ENCODE data around the gene FLACC1. TPM values are rescaled to one million over a fixed set of nuclear protein-coding genes. Genes with fewer than 3 reads are reported as not detected.

Gene FLACC1
- total RNA-seq, 1 donor from 2014 or later = 0.69 TPM

DNA sequence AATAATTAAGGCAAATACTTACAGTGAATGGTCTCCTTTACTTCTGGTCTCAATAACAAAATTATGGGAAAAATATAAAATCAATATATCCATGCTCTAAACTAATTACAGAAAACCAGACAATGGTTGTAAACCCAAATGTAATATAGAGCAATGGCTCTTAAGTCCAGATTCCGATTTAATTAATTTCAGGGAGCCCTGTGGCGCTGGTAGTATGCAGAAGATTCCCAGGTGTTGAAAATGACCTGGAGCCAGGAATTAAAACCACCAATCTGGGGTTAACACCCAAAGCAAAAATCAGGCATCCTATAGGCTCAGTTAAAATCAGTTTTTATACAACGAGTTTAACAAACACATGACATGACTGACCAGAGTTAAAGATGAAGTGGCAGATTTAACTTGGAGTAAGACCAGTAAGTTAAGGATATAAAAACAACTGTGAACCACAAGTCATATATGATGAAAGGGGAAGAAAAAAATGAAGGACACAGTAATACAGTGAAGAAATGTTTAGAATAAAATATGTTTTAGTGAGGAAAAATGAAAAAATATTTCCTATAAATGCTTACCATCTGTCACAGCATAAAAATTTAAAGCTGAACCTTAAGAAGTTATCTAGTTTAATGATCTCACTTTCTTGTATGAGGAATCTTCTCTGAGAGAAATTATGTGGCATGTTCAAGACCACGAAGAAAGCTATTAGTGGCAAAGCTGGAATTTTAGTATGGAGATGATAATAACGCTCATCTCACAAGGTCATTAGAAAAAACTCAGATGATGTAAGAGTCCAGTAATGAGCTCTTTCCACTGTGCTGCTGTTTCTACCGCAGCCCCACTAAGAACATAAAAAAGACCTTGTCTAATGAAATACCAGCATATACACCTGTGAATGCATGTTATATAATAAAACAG lies 45.8 kb upstream of the FLACC1 start:
- no peaks in the 10 kb centered on the region for H3K27me3 Mint-ChIP-seq
- H3K4me1 Mint-ChIP-seq (ENCODE audit: low read depth) = peaks cover 9% of the 10 kb centered on the region
- DNase-seq (ENCODE audit: low spot score, unreplicated experiment) = no peak
- H3K9me3 Mint-ChIP-seq (ENCODE audit: low read depth) = no peaks in the 10 kb centered on the region
- H3K36me3 Mint-ChIP-seq (ENCODE audit: insufficient read depth) = peaks cover 3% of the 10 kb centered on the region
- TF ChIP-seq, protein P1, sequence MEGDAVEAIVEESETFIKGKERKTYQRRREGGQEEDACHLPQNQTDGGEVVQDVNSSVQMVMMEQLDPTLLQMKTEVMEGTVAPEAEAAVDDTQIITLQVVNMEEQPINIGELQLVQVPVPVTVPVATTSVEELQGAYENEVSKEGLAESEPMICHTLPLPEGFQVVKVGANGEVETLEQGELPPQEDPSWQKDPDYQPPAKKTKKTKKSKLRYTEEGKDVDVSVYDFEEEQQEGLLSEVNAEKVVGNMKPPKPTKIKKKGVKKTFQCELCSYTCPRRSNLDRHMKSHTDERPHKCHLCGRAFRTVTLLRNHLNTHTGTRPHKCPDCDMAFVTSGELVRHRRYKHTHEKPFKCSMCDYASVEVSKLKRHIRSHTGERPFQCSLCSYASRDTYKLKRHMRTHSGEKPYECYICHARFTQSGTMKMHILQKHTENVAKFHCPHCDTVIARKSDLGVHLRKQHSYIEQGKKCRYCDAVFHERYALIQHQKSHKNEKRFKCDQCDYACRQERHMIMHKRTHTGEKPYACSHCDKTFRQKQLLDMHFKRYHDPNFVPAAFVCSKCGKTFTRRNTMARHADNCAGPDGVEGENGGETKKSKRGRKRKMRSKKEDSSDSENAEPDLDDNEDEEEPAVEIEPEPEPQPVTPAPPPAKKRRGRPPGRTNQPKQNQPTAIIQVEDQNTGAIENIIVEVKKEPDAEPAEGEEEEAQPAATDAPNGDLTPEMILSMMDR (IDR thresholded peaks at IDR 0.05; ENCODE audit: unreplicated experiment) = no peak
- H3K4me3 Mint-ChIP-seq (ENCODE audit: low read depth) = no peak overlapping the region
- H3K27ac Mint-ChIP-seq = no peak overlapping the region

DNA sequence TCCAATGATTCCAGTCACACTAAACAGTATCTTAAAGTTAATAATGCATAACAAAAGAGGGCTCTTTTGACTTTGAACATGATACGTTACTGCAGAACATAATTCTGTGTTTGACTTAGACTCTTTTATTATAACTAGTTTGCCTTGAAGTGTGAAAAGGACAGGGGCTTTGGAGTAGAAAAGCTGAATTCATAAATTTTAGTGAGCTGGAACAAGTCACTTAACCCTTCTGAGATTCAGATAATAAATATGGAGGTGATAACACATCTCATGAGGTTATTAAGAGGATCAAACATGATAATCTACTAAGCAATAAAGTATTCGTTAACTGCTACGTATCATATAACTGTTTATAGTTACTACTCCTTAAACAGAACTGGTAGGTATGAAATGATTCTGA lies 44.7 kb upstream of the FLACC1 start:
- H3K27me3 Mint-ChIP-seq = no peaks in the 10 kb centered on the region

DNA sequence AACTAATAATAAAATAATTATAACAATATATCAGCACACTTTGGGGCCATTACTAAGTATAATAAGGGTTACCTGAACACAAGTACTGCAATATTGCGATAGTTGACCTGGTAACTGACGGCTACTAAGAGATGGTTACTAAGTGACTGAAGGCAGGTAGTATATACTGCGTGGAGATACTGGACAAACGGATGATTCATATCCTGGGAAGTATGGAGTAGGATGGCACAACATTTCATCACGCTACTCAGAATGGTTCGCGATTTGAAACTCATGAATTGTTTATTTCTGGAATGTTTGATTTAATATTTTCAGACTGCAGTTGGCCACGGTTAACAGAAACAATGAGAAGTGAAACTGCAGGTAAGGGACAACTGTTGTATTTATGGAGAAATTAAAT lies 39.5 kb upstream of the FLACC1 start:
- TF ChIP-seq, protein P1 (IDR thresholded peaks at IDR 0.05; ENCODE audit: unreplicated experiment) = no peak
- Mint-ChIP-seq H3K4me1 (ENCODE audit: low read depth) (peaks cover 5% of the 10 kb centered on the region), H3K27ac (no peak overlapping the region), H3K27me3 (no peaks in the 10 kb centered on the region), H3K4me3 (ENCODE audit: low read depth) (no peak overlapping the region), H3K36me3 (ENCODE audit: insufficient read depth) (peaks cover 15% of the 10 kb centered on the region), H3K9me3 (ENCODE audit: low read depth) (no peaks in the 10 kb centered on the region)
- no peak for DNase-seq (ENCODE audit: low spot score, unreplicated experiment)

More for the DNA sequence above, 44.7 kb upstream of the FLACC1 start:
- Mint-ChIP-seq H3K9me3 (ENCODE audit: low read depth) (no peaks in the 10 kb centered on the region), H3K27ac (no peak overlapping the region), H3K4me3 (ENCODE audit: low read depth) (no peak overlapping the region), H3K4me1 (ENCODE audit: low read depth) (peaks cover 4% of the 10 kb centered on the region), H3K36me3 (ENCODE audit: insufficient read depth) (peaks cover 5% of the 10 kb centered on the region)
- no peak for DNase-seq (ENCODE audit: low spot score, unreplicated experiment)
- TF ChIP-seq, protein P1 (IDR thresholded peaks at IDR 0.05; ENCODE audit: unreplicated experiment) = no peak

DNA sequence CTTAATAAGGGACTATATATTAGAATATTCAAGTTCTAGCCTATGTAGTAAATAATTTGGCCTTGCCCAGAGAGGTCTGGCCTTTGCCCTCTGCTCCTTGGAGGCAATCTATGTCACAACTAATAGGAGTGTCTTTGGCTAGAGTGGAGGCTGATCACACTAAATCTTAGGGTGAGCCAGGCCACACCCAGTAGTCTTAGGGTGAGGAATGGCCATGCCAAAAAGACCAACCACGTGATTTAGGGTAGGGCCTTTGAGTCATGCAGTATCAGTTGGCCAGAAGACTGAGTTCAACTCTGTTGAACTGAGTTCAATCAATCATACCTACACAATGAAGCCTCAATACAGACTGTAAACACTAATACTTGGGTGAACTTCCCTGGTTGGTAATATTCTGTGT lies 26.0 kb upstream of the FLACC1 start:
- no peak for DNase-seq (ENCODE audit: low spot score, unreplicated experiment)
- Mint-ChIP-seq H3K9me3 (ENCODE audit: low read depth) (no peaks in the 10 kb centered on the region), H3K36me3 (ENCODE audit: insufficient read depth) (peaks cover 19% of the 10 kb centered on the region), H3K4me3 (ENCODE audit: low read depth) (no peak overlapping the region), H3K4me1 (ENCODE audit: low read depth) (no peaks in the 10 kb centered on the region), H3K27me3 (no peaks in the 10 kb centered on the region), H3K27ac (no peak overlapping the region)
- TF ChIP-seq, protein P1 (IDR thresholded peaks at IDR 0.05; ENCODE audit: unreplicated experiment) = no peak

DNA sequence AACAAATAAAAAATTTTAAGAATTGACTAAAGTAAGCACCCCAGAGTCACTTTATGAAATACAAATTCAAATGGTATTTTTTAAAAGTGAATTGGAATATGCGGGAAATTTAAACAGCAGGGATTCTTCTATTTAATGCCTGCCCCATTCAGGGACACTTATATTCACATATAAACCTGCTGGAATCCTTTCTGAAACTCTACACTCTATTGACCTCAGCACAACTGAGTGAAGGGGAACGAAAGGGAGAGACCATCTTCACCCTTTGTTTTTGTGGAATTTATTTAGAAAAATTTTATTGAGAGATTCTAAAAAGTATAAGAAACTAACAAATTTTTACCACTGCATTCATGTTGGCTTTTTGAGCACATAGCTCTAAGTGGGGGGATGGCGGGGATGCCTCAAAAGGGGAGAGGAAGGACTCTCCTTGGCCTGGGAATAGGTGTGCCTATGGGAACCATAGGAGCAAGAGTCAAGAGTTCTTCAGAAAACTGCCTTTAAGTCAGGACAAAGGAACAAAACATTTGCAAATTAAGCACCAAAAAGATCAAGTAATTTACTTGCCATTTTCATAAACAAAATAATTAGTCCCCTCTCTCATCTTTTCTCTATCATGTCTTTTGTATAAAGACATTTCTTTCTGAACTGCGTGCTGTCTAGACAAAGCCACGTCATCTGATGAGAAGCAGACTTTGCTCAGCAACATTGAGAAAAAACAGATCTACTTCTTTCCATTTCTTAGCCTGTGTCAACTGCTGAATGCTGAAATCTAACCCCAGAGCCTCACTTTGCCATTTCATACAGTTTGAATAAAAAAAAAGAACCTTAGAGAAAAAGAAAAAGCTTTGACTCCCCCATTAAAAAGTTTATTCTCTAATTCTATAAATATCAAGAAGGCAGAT lies 21.6 kb upstream of the FLACC1 start:
- H3K27ac Mint-ChIP-seq = no peak overlapping the region
- DNase-seq (ENCODE audit: low spot score, unreplicated experiment) = no peak
- H3K4me3 Mint-ChIP-seq (ENCODE audit: low read depth) = no peak overlapping the region
- H3K27me3 Mint-ChIP-seq = no peaks in the 10 kb centered on the region
- TF ChIP-seq, protein P1 (IDR thresholded peaks at IDR 0.05; ENCODE audit: unreplicated experiment) = no peak
- peaks cover 26% of the 10 kb centered on the region for H3K36me3 Mint-ChIP-seq (ENCODE audit: insufficient read depth)
- peaks cover 9% of the 10 kb centered on the region for H3K9me3 Mint-ChIP-seq (ENCODE audit: low read depth)
- H3K4me1 Mint-ChIP-seq (ENCODE audit: low read depth) = no peaks in the 10 kb centered on the region

Data from progenitor cell of endocrine pancreas (in vitro differentiated cells).